ENCODE measurements around the gene CHTOP. TPM values are rescaled to one million over a fixed set of nuclear protein-coding genes. Genes with fewer than 3 reads are reported as not detected.
"Not testable (repeated sequence)": the region's sequence is repeated elsewhere in the genome, so short reads cannot be mapped to it uniquely, and the experiment has no call there.

The CHTOP gene, protein sequence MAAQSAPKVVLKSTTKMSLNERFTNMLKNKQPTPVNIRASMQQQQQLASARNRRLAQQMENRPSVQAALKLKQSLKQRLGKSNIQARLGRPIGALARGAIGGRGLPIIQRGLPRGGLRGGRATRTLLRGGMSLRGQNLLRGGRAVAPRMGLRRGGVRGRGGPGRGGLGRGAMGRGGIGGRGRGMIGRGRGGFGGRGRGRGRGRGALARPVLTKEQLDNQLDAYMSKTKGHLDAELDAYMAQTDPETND
- 40.1 TPM for polyA plus RNA-seq (2012; ENCODE audit: missing spikeins)

DNA sequence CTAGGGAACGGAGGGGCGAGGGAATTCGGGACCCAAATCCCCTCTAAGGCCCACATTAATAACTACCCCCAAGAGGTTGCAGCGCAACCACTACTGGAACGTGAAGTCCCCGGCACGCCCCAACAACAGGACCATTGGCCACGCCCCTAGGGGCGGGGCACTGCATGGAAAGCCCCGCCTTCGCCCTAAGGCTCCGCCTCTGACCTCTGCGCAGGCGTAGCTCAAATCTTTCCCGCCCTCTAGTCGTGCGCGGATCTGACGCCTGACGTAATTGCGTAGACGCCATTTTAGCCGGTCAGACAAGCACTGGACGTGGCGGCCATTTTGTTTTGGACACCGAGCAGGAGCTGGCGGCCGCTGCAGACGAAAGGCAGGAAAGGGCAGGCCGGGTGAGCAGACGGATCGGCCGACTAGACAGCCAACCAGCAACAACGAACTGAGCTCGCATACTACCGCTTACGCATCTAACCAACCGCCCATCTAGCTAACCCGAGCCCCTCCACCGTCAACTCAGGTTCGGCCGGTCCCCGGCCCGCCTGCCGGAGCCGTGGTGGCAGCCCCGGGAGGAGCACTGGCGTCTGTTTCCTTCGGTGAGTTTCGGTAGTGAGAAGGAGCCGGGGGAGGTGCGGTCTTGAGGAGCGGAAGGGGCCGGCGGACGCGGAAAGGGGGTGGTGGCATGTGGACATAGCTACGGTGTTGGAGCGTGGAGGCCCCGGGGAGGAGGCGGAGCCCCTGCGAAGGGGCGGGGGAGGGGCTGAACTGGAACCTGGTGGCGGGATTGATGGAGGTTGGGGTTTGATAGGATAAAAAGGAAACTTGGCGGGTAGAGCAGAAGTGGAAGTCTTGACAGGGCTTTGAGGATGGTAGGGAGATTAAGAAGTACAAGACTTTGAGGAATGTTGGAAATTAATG is at the start of gene CHTOP:
Gene CHTOP, plus strand, starts transcription at position 313 of the 912 bp plus-strand sequence. CDS start 2,523 bp downstream, outside the sequence.
- FAIRE-seq (peak; percentile 94), DNase-seq (ENCODE audit: insufficient read length) (peak; percentile 97)
- TF ChIP-seq POLR2AphosphoS5 (IDR thresholded peaks at IDR 0.05; ENCODE audit: low read depth, low read length) = peak; percentile 98
- TF ChIP-seq TAF1 (IDR thresholded peaks at IDR 0.05; ENCODE audit: borderline replicate concordance, low read depth, low read length) = peak; percentile 66
- peak; percentile 99 for TF ChIP-seq POLR2A (IDR thresholded peaks at IDR 0.05; ENCODE audit: low read depth, low read length)

DNA sequence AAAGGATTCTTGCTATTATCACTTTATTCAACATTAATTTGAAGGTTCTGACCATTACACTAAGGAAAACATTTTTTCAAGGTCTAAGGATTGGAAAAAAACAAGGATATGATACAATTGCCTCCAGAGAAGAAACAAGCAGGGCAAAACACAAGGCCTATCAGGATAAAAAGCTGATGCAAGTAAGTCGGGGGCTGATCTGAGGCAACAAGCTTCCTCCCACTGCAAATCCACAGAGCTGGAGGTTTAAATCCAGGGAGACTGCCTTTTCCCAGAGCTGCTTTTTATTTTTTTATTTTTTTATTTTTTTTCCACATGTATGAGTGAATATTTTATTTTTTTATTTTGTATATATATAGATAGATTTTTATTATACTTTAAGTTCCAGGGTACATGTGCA is 48.9 kb upstream of the CHTOP start:
- FAIRE-seq = no peak
- DNase-seq (ENCODE audit: insufficient read length) = no peak
- no peak for TF ChIP-seq TAF1 (IDR thresholded peaks at IDR 0.05; ENCODE audit: borderline replicate concordance, low read depth, low read length)
- no peak for TF ChIP-seq POLR2A (IDR thresholded peaks at IDR 0.05; ENCODE audit: low read depth, low read length)
- no peak for TF ChIP-seq POLR2AphosphoS5 (IDR thresholded peaks at IDR 0.05; ENCODE audit: low read depth, low read length)

DNA sequence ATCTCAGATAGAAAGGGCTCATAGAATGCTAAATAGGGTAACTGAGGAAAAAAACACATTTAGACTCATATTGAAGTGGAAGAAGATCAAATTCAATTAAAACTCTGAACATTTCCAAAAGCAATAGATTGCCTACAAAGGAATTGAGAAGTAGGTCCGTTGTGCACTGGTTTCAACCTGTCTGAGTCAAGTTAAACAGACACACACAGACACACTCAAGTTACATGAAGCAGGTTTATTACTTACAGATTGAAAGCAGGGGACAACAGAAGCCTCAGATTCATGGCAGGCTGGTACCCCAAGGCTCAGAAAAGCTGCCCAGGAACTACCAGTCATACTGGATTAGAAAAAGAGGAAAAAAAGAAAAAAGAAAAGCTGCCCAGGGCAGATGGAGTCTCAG is 47.5 kb upstream of the CHTOP start:
- FAIRE-seq (peak; percentile 14), DNase-seq (ENCODE audit: insufficient read length) (no peak)
- TF ChIP-seq POLR2AphosphoS5 (IDR thresholded peaks at IDR 0.05; ENCODE audit: low read depth, low read length) = no peak
- TF ChIP-seq POLR2A (IDR thresholded peaks at IDR 0.05; ENCODE audit: low read depth, low read length) = no peak

DNA sequence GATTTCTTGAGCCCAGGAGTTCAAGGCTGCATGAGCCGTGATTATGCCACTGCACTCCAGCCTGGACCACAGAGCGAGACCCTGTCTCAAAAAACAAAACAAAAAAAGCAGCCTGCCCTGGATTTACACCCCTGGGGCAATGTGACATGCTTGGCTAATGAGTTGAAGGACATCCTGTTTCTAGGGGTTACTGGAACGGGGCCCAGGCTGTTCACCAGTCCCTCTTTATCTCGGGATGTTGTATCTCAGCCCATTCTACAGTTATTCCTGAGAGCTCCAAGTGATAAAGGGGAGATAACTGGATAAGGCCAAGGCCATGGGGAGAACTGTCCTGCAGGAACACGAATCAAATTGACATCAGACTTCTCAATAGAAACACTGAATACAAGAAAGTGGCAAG is 46.6 kb upstream of the CHTOP start:
- no peak for TF ChIP-seq TAF1 (IDR thresholded peaks at IDR 0.05; ENCODE audit: borderline replicate concordance, low read depth, low read length)
- FAIRE-seq = no peak
- DNase-seq (ENCODE audit: insufficient read length) = no peak

DNA sequence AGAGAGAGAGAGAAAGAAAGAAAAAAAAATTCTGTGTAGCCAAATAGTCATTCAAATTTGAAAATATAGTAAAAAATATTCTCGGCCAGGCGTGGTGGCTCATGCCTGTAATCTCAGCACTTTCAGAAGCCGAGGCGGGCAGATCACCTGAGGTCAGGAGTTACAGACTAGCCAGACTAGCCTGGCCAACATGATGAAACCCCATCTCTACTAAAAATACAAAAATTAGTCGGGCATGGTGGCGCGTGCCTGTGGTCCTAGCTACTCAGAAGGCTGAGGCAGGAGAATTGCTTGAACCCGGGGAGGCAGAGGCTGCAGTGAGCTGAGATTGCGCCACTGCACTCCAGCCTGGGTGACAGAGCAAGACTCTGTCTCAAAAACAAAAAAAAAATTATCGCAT is 45.8 kb upstream of the CHTOP start:
- not testable (repeated sequence) for DNase-seq (ENCODE audit: insufficient read length); FAIRE-seq

DNA sequence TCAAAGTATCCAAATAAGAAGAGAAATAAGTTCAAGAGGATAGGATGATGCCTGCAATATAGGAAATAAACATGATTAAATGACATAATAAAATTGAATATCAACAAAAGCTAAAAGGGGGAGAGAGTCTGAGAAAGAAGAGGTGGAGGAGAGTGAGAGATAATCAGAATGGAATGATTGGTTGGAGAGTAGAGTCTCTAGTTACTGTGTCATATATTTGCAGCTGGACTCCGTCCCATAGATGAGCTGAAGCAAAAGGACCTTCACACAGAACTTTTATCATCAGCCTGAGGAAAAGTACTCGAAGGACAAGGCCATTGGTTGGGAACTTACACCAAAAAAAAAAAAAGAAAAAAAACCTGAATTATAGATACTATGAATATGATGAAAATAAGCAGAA is 45.4 kb upstream of the CHTOP start:
- FAIRE-seq (no peak), DNase-seq (ENCODE audit: insufficient read length) (no peak)
- TF ChIP-seq POLR2AphosphoS5 (IDR thresholded peaks at IDR 0.05; ENCODE audit: low read depth, low read length) (no peak), POLR2A (IDR thresholded peaks at IDR 0.05; ENCODE audit: low read depth, low read length) (no peak), TAF1 (IDR thresholded peaks at IDR 0.05; ENCODE audit: borderline replicate concordance, low read depth, low read length) (no peak)

DNA sequence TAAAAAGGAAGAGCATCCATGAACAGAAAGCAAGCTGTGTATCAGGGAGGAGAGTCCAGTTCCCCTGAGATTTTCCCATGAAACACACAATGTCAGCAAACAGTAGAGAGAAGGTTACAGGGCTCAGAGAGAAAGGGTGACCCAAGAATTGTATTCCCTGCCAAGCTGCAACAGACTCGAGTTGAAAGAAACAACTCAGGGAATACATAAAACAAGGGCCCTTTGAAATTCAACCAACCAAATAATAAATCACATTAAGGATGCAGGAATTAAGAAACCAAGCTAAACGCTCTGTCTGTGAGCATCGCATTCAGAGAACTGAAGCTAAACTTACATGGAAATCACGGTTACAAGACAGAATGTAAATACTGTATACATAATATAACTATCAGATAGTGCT is 41.1 kb upstream of the CHTOP start:
- no peak for DNase-seq (ENCODE audit: insufficient read length)
- TF ChIP-seq TAF1 (IDR thresholded peaks at IDR 0.05; ENCODE audit: borderline replicate concordance, low read depth, low read length) (no peak), POLR2AphosphoS5 (IDR thresholded peaks at IDR 0.05; ENCODE audit: low read depth, low read length) (no peak), POLR2A (IDR thresholded peaks at IDR 0.05; ENCODE audit: low read depth, low read length) (no peak)
- no peak for FAIRE-seq

DNA sequence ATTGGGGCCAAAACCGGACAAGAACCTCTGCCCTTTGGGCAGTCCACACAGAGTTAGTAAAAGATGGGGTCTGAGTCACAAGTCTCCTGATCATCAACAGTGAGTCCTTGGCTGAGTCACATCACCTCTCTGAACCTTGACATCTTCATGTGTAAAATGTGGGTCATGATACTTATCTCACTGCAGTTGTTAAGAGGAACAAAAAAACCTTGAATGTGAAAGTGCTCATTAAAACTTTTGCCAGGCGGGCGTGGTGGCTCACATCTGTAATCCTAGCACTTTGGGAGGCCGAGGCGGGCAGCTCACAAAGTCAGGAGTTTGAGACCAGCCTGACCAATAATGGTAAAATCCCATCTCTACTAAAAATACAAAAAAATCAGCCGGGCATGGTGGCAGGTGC is 36.7 kb upstream of the CHTOP start:
- FAIRE-seq = no peak
- TF ChIP-seq POLR2A (IDR thresholded peaks at IDR 0.05; ENCODE audit: low read depth, low read length) (no peak), POLR2AphosphoS5 (IDR thresholded peaks at IDR 0.05; ENCODE audit: low read depth, low read length) (no peak), TAF1 (IDR thresholded peaks at IDR 0.05; ENCODE audit: borderline replicate concordance, low read depth, low read length) (no peak)

DNA sequence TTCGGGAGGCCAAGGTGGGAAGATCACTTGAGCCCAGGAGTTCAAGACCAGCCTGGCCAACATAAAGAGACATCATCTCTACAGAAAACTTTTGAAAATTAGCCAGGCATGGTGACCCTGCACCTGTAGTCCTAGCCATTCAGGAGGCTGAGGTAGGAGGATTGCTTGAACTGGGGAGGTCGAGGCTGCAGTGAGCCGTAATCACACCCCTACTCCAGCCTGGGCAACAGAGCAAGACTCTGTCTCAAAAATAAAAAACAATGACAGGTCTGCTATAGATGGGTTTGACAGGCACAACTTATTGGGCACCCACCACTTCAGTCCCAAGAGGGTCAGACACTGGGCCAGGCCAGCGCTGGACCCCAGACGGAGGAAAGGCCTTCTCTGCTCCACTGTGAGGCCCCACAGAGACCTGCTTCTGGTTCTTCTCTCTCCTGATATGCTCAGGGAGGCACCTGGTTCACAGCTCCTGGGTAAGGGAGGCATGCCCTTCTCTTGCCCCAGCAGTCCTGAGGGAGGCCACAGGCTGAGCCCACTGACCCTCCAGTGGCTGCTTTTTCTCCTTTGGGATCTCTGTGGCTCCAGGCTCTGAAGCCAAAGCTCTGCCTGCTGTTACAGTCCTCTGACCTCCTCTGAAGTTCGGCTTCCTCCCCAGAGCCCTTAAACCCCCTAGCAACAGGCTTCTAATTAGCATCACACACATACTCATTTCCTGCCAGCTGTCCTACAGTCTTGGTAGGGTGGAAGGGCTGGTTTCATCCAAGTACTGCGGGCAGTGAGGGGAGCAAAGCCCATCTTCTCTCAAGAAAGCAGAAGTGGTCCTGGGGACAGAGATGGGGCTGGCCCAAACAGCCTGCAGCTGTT is 35.3 kb upstream of the CHTOP start:
- FAIRE-seq (peak; percentile 93), DNase-seq (ENCODE audit: insufficient read length) (peak; percentile 79)
- TF ChIP-seq POLR2A (IDR thresholded peaks at IDR 0.05; ENCODE audit: low read depth, low read length) (peak; percentile 68; the same call in 1 of the 2 replicates), TAF1 (IDR thresholded peaks at IDR 0.05; ENCODE audit: borderline replicate concordance, low read depth, low read length) (no peak), POLR2AphosphoS5 (IDR thresholded peaks at IDR 0.05; ENCODE audit: low read depth, low read length) (peak; percentile 49)

More for the DNA sequence above, 36.7 kb upstream of the CHTOP start:
- no peak for DNase-seq (ENCODE audit: insufficient read length)

DNA sequence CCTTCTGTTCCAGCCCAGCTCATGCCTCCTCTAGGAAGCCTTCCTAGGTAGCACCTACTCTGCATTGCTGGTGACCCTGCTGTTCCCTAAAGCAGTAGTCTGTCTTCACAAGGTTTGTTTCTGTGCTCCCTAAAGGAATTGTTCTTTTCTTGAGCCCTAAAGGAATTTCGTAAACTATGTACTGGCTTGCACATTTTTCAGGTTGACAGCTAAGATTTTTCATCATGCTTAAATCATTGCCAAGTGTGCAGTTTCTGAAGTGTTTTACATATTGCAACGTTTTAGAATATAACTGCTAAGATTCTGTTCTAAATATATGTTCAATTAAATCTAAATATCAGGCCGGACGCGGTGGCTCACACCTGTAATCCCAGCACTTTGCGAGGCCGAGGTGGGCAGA is 34.0 kb upstream of the CHTOP start:
- DNase-seq (ENCODE audit: insufficient read length) (no peak), FAIRE-seq (no peak)
- no peak for TF ChIP-seq TAF1 (IDR thresholded peaks at IDR 0.05; ENCODE audit: borderline replicate concordance, low read depth, low read length)
- TF ChIP-seq POLR2A (IDR thresholded peaks at IDR 0.05; ENCODE audit: low read depth, low read length) = no peak
- TF ChIP-seq POLR2AphosphoS5 (IDR thresholded peaks at IDR 0.05; ENCODE audit: low read depth, low read length) = no peak

DNA sequence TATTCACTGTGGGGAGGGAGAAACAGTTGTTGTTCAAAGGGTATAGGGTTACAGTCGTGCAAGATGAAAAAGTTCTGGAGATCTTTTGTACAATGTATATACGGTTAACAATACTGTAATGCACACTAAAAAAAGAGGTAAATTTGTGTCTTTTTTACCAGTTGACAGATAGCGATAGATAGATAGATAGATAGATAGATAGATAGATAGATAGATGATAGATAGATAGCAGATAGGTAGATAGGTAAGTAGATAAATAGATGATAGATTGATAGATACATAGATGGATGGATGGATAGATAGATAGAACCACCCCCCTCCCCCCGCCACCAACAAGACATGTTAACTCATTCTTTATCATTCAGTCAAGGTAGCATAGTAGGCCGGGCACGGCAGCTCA is 31.1 kb upstream of the CHTOP start:
- TF ChIP-seq POLR2A (IDR thresholded peaks at IDR 0.05; ENCODE audit: low read depth, low read length) (no peak), POLR2AphosphoS5 (IDR thresholded peaks at IDR 0.05; ENCODE audit: low read depth, low read length) (no peak), TAF1 (IDR thresholded peaks at IDR 0.05; ENCODE audit: borderline replicate concordance, low read depth, low read length) (no peak)
- no peak for DNase-seq (ENCODE audit: insufficient read length)
- no peak for FAIRE-seq

Measured in GM12892 (cell line).